ENCODE results near the gene OTOP2. TPM values are rescaled to one million over a fixed set of nuclear protein-coding genes. Genes with fewer than 3 reads are reported as not detected.

OTOP2 gene
- total and polyA plus RNA-seq, 2 of the 8 experiments (the other 6 are each of a cell fraction or from before 2014, with no cell fraction given), result 0.23 TPM; not detected in 1

- DNase-seq (ENCODE audit: low read depth in 1 of 2, low spot score in 2 of 2), result no peak
- H4K91ac ChIP-seq (replicated peaks; ENCODE audit: insufficient read length, low read length), result no peak overlapping the region
- 91% methylated on average over 5 of the region's 5 CpGs; no CpG with 5 or more reads in 1 of the 2 experiments for WGBS, 2 experiments (ENCODE audit: extremely low coverage in 1 of 2, insufficient coverage in 1 of 2, insufficient read length in 1 of 2, insufficient replicate concordance in 2 of 2, low coverage in 1 of 2, low lambda C conversion rate in 2 of 2, missing lambda C conversion rate in 1 of 2)
- no peak overlapping the region for H3K23ac ChIP-seq (ENCODE audit: insufficient read length)
- no peak overlapping the region for H3K4me3 ChIP-seq (ENCODE audit: extremely low read depth in 1 of 4, insufficient read depth in 2 of 4, low read depth in 3 of 4, low read length in 4 of 4)
- no peaks in the 10 kb centered on the region for H4K20me1 ChIP-seq (replicated peaks in 1 of 2; ENCODE audit: control insufficient read depth in 1 of 2, insufficient read depth in 2 of 2, low read length in 2 of 2)
- H4K5ac ChIP-seq (ENCODE audit: insufficient read length, low read depth, low read length), result no peak overlapping the region
- H2BK12ac ChIP-seq (ENCODE audit: low read depth, low read length), result no peak overlapping the region
- H3K36me3 ChIP-seq (ENCODE audit: control insufficient read depth in 2 of 4, insufficient read depth in 4 of 4, low read length in 3 of 4), result no peaks in the 10 kb centered on the region
- no peaks in the 10 kb centered on the region for H3K9me3 ChIP-seq (ENCODE audit: insufficient read depth in 2 of 2, low read depth in 1 of 2, low read length in 1 of 2)
- CTCF ChIA-PET (ENCODE audit: partially characterized antibody), result interaction anchor here (1.0 to 81.0 kb wide), 7 partner anchors 13 to 137 kb away, joined by 3 to 2981 read pairs (median 6); partner anchors contain the start of genes GRIN2C, NAT9 and OTOP2
- no peak overlapping the region; a peak in 1 of 4 replicates for H3K4me2 ChIP-seq (ENCODE audit: insufficient read depth in 1 of 2, low read depth in 2 of 2, low read length in 2 of 2)
- no peak overlapping the region for H3K4ac ChIP-seq (replicated peaks; ENCODE audit: insufficient read length, low read depth, low read length)
- H2AFZ ChIP-seq (ENCODE audit: low read length), result no peak overlapping the region
- no peak for FAIRE-seq
- H3K79me1 ChIP-seq (ENCODE audit: low read depth, low read length), result peaks cover 7% of the 10 kb centered on the region; the same call in 1 of the 2 replicates
- H3K79me2 ChIP-seq (ENCODE audit: control insufficient read depth in 1 of 2, insufficient read depth in 2 of 2, low read length in 2 of 2), result no peaks in the 10 kb centered on the region; a peak in 1 of 4 replicates
- H3K27ac ChIP-seq (ENCODE audit: low read depth, low read length), result no peak overlapping the region
- peaks cover 0 to 14% (median 6%) of the 10 kb centered on the region in 4 experiments; a peak in 6 of 7 replicates for H3K4me1 ChIP-seq (replicated peaks in 1 of 4; ENCODE audit: control insufficient read depth in 3 of 4, insufficient read depth in 4 of 4, low read length in 3 of 4)
- H3K27me3 ChIP-seq (replicated peaks in 1 of 4; ENCODE audit: control insufficient read depth in 3 of 4, extremely low read depth in 1 of 4, insufficient read depth in 3 of 4, low read length in 3 of 4), result peaks cover 0 to 3% (median 0%) of the 10 kb centered on the region in 4 experiments; a peak in 2 of 7 replicates
- no peak overlapping the region for H2AK5ac ChIP-seq (ENCODE audit: low read depth, low read length)
- H2BK5ac ChIP-seq (ENCODE audit: low read depth, low read length), result no peak overlapping the region
- no peak overlapping the region for H3K18ac ChIP-seq (ENCODE audit: extremely low read depth, low read length)
- H3K23me2 ChIP-seq (ENCODE audit: low read depth, low read length), result peaks cover 10% of the 10 kb centered on the region
- H2BK120ac ChIP-seq (replicated peaks; ENCODE audit: low read depth, low read length), result no peak overlapping the region
- H3K56ac ChIP-seq (replicated peaks; ENCODE audit: insufficient read length, low read depth, low read length), result no peak overlapping the region
- no peak overlapping the region for H3K14ac ChIP-seq (ENCODE audit: insufficient read length)
- no peak overlapping the region for H3K9ac ChIP-seq (replicated peaks in 1 of 4; ENCODE audit: extremely low read depth in 1 of 4, low read depth in 3 of 4, low read length in 3 of 4)
- POLR2A ChIA-PET (ENCODE audit: partially characterized antibody), result interaction anchor here (1.8 to 2.1 kb wide), 2 partner anchors 18 to 39 kb away, joined by 5 read pairs; no protein-coding TSS in a partner anchor
- H2BK20ac ChIP-seq (ENCODE audit: low read length), result no peak overlapping the region
- H2BK15ac ChIP-seq (ENCODE audit: low read length), result no peak overlapping the region
- no peak overlapping the region for H4K8ac ChIP-seq (ENCODE audit: extremely low read depth, insufficient read depth, low read length)
- no peak for TF ChIP-seq KDM1A (IDR thresholded peaks at IDR 0.05; ENCODE audit: borderline replicate concordance, low read length)
- no peak for TF ChIP-seq ZNF274 (IDR thresholded peaks at IDR 0.05; ENCODE audit: borderline replicate concordance, extremely low read depth, low read length)
- TF ChIP-seq JUN (IDR thresholded peaks at IDR 0.05; ENCODE audit: low read depth, low read length), result no peak
- TF ChIP-seq ATF2 (IDR thresholded peaks at IDR 0.05; ENCODE audit: low read length), result no peak
- no peak for TF ChIP-seq CHD1 (IDR thresholded peaks at IDR 0.05; ENCODE audit: low read depth, low read length)
- TF ChIP-seq KDM4A (IDR thresholded peaks at IDR 0.05; ENCODE audit: low read depth, low read length, severe bottlenecking), result no peak
- no peak for TF ChIP-seq RBBP5 (IDR thresholded peaks at IDR 0.05; ENCODE audit: borderline replicate concordance, low read depth, low read length)
- no peak for TF ChIP-seq RXRA (IDR thresholded peaks at IDR 0.05; ENCODE audit: insufficient read depth, low read depth, low read length)
- TF ChIP-seq ASH2L (IDR thresholded peaks at IDR 0.05; ENCODE audit: low read length), result no peak
- no peak for TF ChIP-seq GABPA (IDR thresholded peaks at IDR 0.05; ENCODE audit: borderline replicate concordance, insufficient read depth, low read length)
- TF ChIP-seq BACH1 (IDR thresholded peaks at IDR 0.05; ENCODE audit: low read length), result no peak
- TF ChIP-seq GTF2F1 (IDR thresholded peaks at IDR 0.05; ENCODE audit: borderline replicate concordance, low read depth, low read length), result no peak
Measured at GRCh38 chr17:74874615-74875037, 49.4 kb upstream of the OTOP2 start.
